GM23338 (cell line): ENCODE measurements around the gene RABGAP1L. TPM values are rescaled to one million over a fixed set of nuclear protein-coding genes. Genes with fewer than 3 reads are reported as not detected.

Source experiments
- ATAC-seq: fragments of 200-7000 bp; cut with Tn5 transposase; 3 replicates; pipeline ENCODE4 v1.9.1; 2020
- DNase-seq: peaks from one replicate; pipeline ENCODE4 v3.0.0-alpha.2; 2015; ENCODE audit warnings: low spot score
- H2AFZ ChIP-seq: fragments of 200-600 bp; sonication (generic); 2 replicates; pipeline ENCODE4 v1.8.0; 2016; ENCODE audit warnings: antibody characterized with exemption, mild to moderate bottlenecking, moderate library complexity
- H3F3A ChIP-seq: fragments of 200-600 bp; sonication (generic); replicated peaks from 2 replicates; pipeline ENCODE4 v1.8.0; 2017; ENCODE audit warnings: antibody characterized with exemption, mixed run types, low read depth
- H3K27ac ChIP-seq: fragments of 200-600 bp; sonication (generic); 2 replicates; pipeline ENCODE4 v1.6.1; 2016; ENCODE audit warnings: low read depth
- H3K27me3 ChIP-seq: fragments of 200-600 bp; sonication (generic); 2 replicates; pipeline ENCODE4 v1.8.0; 2016; ENCODE audit warnings: mild to moderate bottlenecking, mixed run types, moderate library complexity; ENCODE audit not compliant: insufficient read depth
- H3K36me3 ChIP-seq: fragments of 200-600 bp; sonication (generic); 2 replicates; pipeline ENCODE4 v1.8.0; 2016; ENCODE audit warnings: mild to moderate bottlenecking; ENCODE audit not compliant: insufficient read depth
- H3K4me1 ChIP-seq: fragments of 200-600 bp; sonication (generic); 2 replicates; pipeline ENCODE4 v1.8.0; 2016; ENCODE audit warnings: mild to moderate bottlenecking, moderate library complexity; ENCODE audit not compliant: insufficient read depth
- H3K4me2 ChIP-seq: fragments of 200-600 bp; sonication (generic); 2 replicates; pipeline ENCODE4 v1.7.1; 2017; ENCODE audit warnings: mixed run types
- H3K4me3 ChIP-seq: fragments of 200-600 bp; sonication (generic); 2 replicates; pipeline ENCODE4 v1.6.1; 2016; ENCODE audit warnings: mixed run types
- H3K79me2 ChIP-seq: fragments of 200-600 bp; sonication (generic); replicated peaks from 2 replicates; pipeline ENCODE4 v1.8.0; 2017; ENCODE audit warnings: mild to moderate bottlenecking; ENCODE audit not compliant: insufficient read depth
- H3K9me2 ChIP-seq: fragments of 200-600 bp; sonication (generic); 2 replicates; pipeline ENCODE4 v1.8.0; 2017; ENCODE audit not compliant: insufficient read depth
- H4K20me1 ChIP-seq: fragments of 200-600 bp; sonication (generic); replicated peaks from 2 replicates; pipeline ENCODE4 v1.8.0; 2017; ENCODE audit warnings: mild to moderate bottlenecking; ENCODE audit not compliant: insufficient read depth
- H3K27ac Mint-ChIP-seq: 2 replicates; pipeline ENCODE4 v1.8.0; 2020; ENCODE audit warnings: inconsistent platforms, mild to moderate bottlenecking, moderate library complexity, mixed read lengths
- H3K27me3 Mint-ChIP-seq: 3 replicates; pipeline ENCODE4 v1.8.0; 2022; ENCODE audit warnings: low read depth, mild to moderate bottlenecking, moderate library complexity, mixed read lengths, inconsistent platforms; ENCODE audit not compliant: insufficient read depth, poor library complexity
- H3K36me3 Mint-ChIP-seq: 3 replicates; pipeline ENCODE4 v1.8.0; 2021; ENCODE audit warnings: low read depth, mild to moderate bottlenecking, inconsistent platforms, moderate library complexity, mixed read lengths
- H3K4me1 Mint-ChIP-seq: 3 replicates; pipeline ENCODE4 v1.8.0; 2020; ENCODE audit warnings: mild to moderate bottlenecking, inconsistent platforms, mixed read lengths
- H3K4me3 Mint-ChIP-seq: 3 replicates; pipeline ENCODE4 v1.8.0; 2021; ENCODE audit warnings: moderate library complexity, mild to moderate bottlenecking, inconsistent platforms, mixed read lengths
- H3K9me3 Mint-ChIP-seq: 3 replicates; pipeline ENCODE4 v1.8.0; 2020; ENCODE audit warnings: moderate library complexity, mild to moderate bottlenecking, inconsistent platforms, mixed read lengths
- CTCF ChIP-seq, 2 experiments: fragments of 200-600 bp in 1 of 2; sonication (generic) in 1 of 2; conservative IDR thresholded peaks; 2 replicates each; pipeline versions ENCODE4 v1.5.1 to v1.6.1; 2016 to 2017; ENCODE audit warnings: antibody characterized with exemption in 2 of 2, low read depth in 2 of 2, mild to moderate bottlenecking in 2 of 2, moderate library complexity in 1 of 2
- EZH2 ChIP-seq: fragments of 200-600 bp; sonication (generic); IDR thresholded peaks from one replicate; pipeline ENCODE4 v1.8.0; 2017; ENCODE audit warnings: antibody characterized with exemption, mild to moderate bottlenecking, low read depth; ENCODE audit not compliant: unreplicated experiment
- EZH2phosphoT487 ChIP-seq: fragments of 200-600 bp; sonication (generic); IDR thresholded peaks from one replicate; pipeline ENCODE4 v1.8.1; 2018; ENCODE audit warnings: antibody characterized with exemption; ENCODE audit not compliant: unreplicated experiment
- JUNB ChIP-seq: IDR thresholded peaks from one replicate; pipeline ENCODE4 v1.6.1; 2016; ENCODE audit warnings: antibody characterized with exemption; ENCODE audit not compliant: unreplicated experiment
- POLR2AphosphoS5 ChIP-seq: IDR thresholded peaks from 2 replicates; pipeline ENCODE4 v1.6.1; 2016; ENCODE audit warnings: antibody characterized with exemption, low read depth
- REST ChIP-seq: IDR thresholded peaks from one replicate; pipeline ENCODE4 v1.6.1; 2018; ENCODE audit warnings: antibody characterized with exemption; ENCODE audit not compliant: unreplicated experiment
- STAT1 ChIP-seq: IDR thresholded peaks from one replicate; pipeline ENCODE4 v1.6.1; 2016; ENCODE audit warnings: antibody characterized with exemption; ENCODE audit not compliant: unreplicated experiment
- ZNF114 ChIP-seq: fragments of 250-450 bp; sonication (Bioruptor Pico); IDR thresholded peaks from 2 replicates; pipeline ENCODE4 v1.5.0; 2020; ENCODE audit warnings: mild to moderate bottlenecking, moderate library complexity
- ZNF331 ChIP-seq: fragments of 250-450 bp; sonication (Bioruptor Pico); IDR thresholded peaks from 2 replicates; pipeline ENCODE4 v1.5.0; 2020; ENCODE audit warnings: low read depth, mild to moderate bottlenecking, moderate library complexity
- ZNF462 ChIP-seq: fragments of 250-450 bp; sonication (Bioruptor Pico); IDR thresholded peaks from 2 replicates; pipeline ENCODE4 v1.5.0; 2020; ENCODE audit warnings: mild to moderate bottlenecking, moderate library complexity
- polyA plus RNA-seq: library from polyadenylated mRNA; unstranded; fragments of >200 nt; fragmentation: Nextera tagmentation; extraction: Ambion mirVana; gene quantifications from 2 replicates; pipeline ENCODE4 v1.2.1, GENCODE V29; 2016
- total RNA-seq: library from RNA; depleted of rRNA; stranded (reverse); fragments of >200 nt; shearing (Covaris generic); gene quantifications from 2 replicates; pipeline ENCODE4 v1.2.3, GENCODE V29; 2014

The RABGAP1L gene
- total and polyA plus RNA-seq, 2 experiments from 2014 or later, result 83.2 to 136 TPM

GRCh38 chr1:174791863-174792262 is 632.5 kb downstream of the RABGAP1L start:
- H4K20me1 ChIP-seq, result no peaks in the 10 kb centered on the region
- H3K36me3 ChIP-seq, result no peaks in the 10 kb centered on the region
- peaks cover 15% of the 10 kb centered on the region for H3K4me1 ChIP-seq
- H3K27me3 ChIP-seq, result no peaks in the 10 kb centered on the region
- no peak overlapping the region for H3K4me3 ChIP-seq
- TF ChIP-seq JUNB, result no peak
- TF ChIP-seq EZH2phosphoT487, result no peak
- ATAC-seq (no peak), DNase-seq (no peak)
- no peak overlapping the region for H3K4me2 ChIP-seq
- Mint-ChIP-seq H3K4me1 (peaks cover 15% of the 10 kb centered on the region; the same call in 2 of the 3 replicates), H3K27me3 (peaks cover 2% of the 10 kb centered on the region), H3K4me3 (no peak overlapping the region), H3K36me3 (no peaks in the 10 kb centered on the region), H3K9me3 (no peaks in the 10 kb centered on the region), H3K27ac (no peak overlapping the region)
- no peak overlapping the region for H2AFZ ChIP-seq
- no peaks in the 10 kb centered on the region for H3F3A ChIP-seq
- H3K27ac ChIP-seq, result 0 out of 2 replicates have a peak overlapping the region, but pooled peaks have one; percentile 21
- H3K79me2 ChIP-seq, result no peaks in the 10 kb centered on the region
- no peaks in the 10 kb centered on the region; the same call in 1 of the 2 replicates for H3K9me2 ChIP-seq

GRCh38 chr1:174794861-174795260 is 635.5 kb downstream of the RABGAP1L start:
- no peak overlapping the region for H3K27ac Mint-ChIP-seq
- Histone ChIP-seq H2AFZ (no peak overlapping the region), H3F3A (no peaks in the 10 kb centered on the region), H3K4me3 (no peak overlapping the region), H3K9me2 (no peaks in the 10 kb centered on the region), H3K27ac (no peak overlapping the region), H3K36me3 (no peaks in the 10 kb centered on the region), H3K4me2 (no peak overlapping the region), H3K27me3 (no peaks in the 10 kb centered on the region), H4K20me1 (no peaks in the 10 kb centered on the region), H3K4me1 (peaks cover 20% of the 10 kb centered on the region), H3K79me2 (no peaks in the 10 kb centered on the region)
- H3K27me3 Mint-ChIP-seq, result no peaks in the 10 kb centered on the region
- DNase-seq (no peak), ATAC-seq (no peak)
- H3K4me1 Mint-ChIP-seq, result peaks cover 17% of the 10 kb centered on the region; the same call in 2 of the 3 replicates
- no peaks in the 10 kb centered on the region for H3K36me3 Mint-ChIP-seq
- no peak overlapping the region for H3K4me3 Mint-ChIP-seq
- H3K9me3 Mint-ChIP-seq, result no peaks in the 10 kb centered on the region
- TF ChIP-seq POLR2AphosphoS5, result no peak
- TF ChIP-seq STAT1, result no peak
- no peak for TF ChIP-seq EZH2
- no peak for TF ChIP-seq JUNB
- TF ChIP-seq CTCF (conservative IDR thresholded peaks at IDR 0.05; ENCODE audit: low read depth in 2 of 2), result no peak
- no peak for TF ChIP-seq ZNF462 (CRISPR knock-in tag)
- no peak for TF ChIP-seq REST
- no peak for TF ChIP-seq ZNF114 (CRISPR knock-in tag)
- TF ChIP-seq ZNF331 (CRISPR knock-in tag), result no peak
- no peak for TF ChIP-seq EZH2phosphoT487
